Measurements from ENCODE around the gene ZNF358. TPM values are rescaled to one million over a fixed set of nuclear protein-coding genes. Genes with fewer than 3 reads are reported as not detected.

ZNF358 gene
- total and polyA plus RNA-seq, 2 donors (not counting 3 experiments of a cell fraction or from before 2014, with no cell fraction given): 51.2 to 83.2 TPM

GRCh38 chr19:7492558-7492957 lies 23.3 kb upstream of the ZNF358 start:
- H2AFZ ChIP-seq (ENCODE audit: low read depth, low read length): peak overlapping the region; percentile 2
- H3K9me3 ChIP-seq (replicated peaks; ENCODE audit: control insufficient read depth, insufficient read depth, low read length): no peaks in the 10 kb centered on the region
- TF ChIP-seq POLR2A (IDR thresholded peaks at IDR 0.05; ENCODE audit: low read depth, low read length) (no peak), POLR2AphosphoS5 (IDR thresholded peaks at IDR 0.05; ENCODE audit: insufficient read depth, low read depth, low read length) (no peak), EZH2 (IDR thresholded peaks at IDR 0.05; ENCODE audit: borderline replicate concordance, low read depth, low read length, severe bottlenecking) (no peak), FOS (IDR thresholded peaks at IDR 0.05; ENCODE audit: borderline replicate concordance, insufficient read depth, low read length) (peak; percentile 22), JUN (IDR thresholded peaks at IDR 0.05; ENCODE audit: borderline replicate concordance, insufficient read depth, insufficient read length, low read depth) (no peak), GATA2 (IDR thresholded peaks at IDR 0.05; ENCODE audit: insufficient read depth, insufficient read length, low read depth, low read length) (no peak)
- TF ChIP-seq, protein P1, sequence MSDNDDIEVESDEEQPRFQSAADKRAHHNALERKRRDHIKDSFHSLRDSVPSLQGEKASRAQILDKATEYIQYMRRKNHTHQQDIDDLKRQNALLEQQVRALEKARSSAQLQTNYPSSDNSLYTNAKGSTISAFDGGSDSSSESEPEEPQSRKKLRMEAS (IDR thresholded peaks at IDR 0.05; ENCODE audit: insufficient read depth, insufficient read length): no peak
- no peaks in the 10 kb centered on the region for H3K79me2 ChIP-seq (ENCODE audit: control insufficient read depth, insufficient read depth, low read length)
- FAIRE-seq (peak; percentile 67), DNase-seq (ENCODE audit: low read depth, low spot score) (peak; percentile 57)
- no peak overlapping the region for H3K4me2 ChIP-seq (ENCODE audit: insufficient read depth, low read length)
- H3K9ac ChIP-seq (replicated peaks; ENCODE audit: extremely low read depth, insufficient read depth, low read length): no peak overlapping the region
- H3K4me1 ChIP-seq (ENCODE audit: control insufficient read depth, extremely low read depth, insufficient read depth, low read length): peaks cover 18% of the 10 kb centered on the region
- ChIA-PET CTCF (interaction anchor here (1.1 kb wide), 1 partner anchor 13 kb away, joined by 3 read pairs; no protein-coding TSS in a partner anchor), POLR2A (no interaction called here)
- no peaks in the 10 kb centered on the region for H3K27me3 ChIP-seq (ENCODE audit: control insufficient read depth in 2 of 2, insufficient read depth in 2 of 2, low read length in 2 of 2)
- no peaks in the 10 kb centered on the region for H4K20me1 ChIP-seq (replicated peaks; ENCODE audit: control insufficient read depth, extremely low read depth, insufficient read depth, low read length)
- intact Hi-C loops (cut with micrococcal nuclease): no loop called here
- BruUV-seq (replicated peaks): no TSS peak
- no peaks in the 10 kb centered on the region for H3K36me3 ChIP-seq (ENCODE audit: control insufficient read depth in 2 of 2, extremely low read depth in 1 of 2, insufficient read depth in 2 of 2, low read length in 2 of 2)
- dilution Hi-C loops (cut with MboI; ENCODE audit: extremely low pct_ligation_motif_present, low sequenced_read_pairs): no loop called here
- no peaks in the 10 kb centered on the region for H3K9me1 ChIP-seq (replicated peaks; ENCODE audit: control insufficient read depth, extremely low read depth, insufficient read depth, low read length)
- no peak overlapping the region for H3K4me3 ChIP-seq (replicated peaks in 1 of 3; ENCODE audit: insufficient read depth in 1 of 3, low read depth in 1 of 3, low read length in 3 of 3)
- H3K27ac ChIP-seq (ENCODE audit: insufficient read depth, low read depth, low read length): peak overlapping the region; percentile 59
